ENCODE data around the gene BBS9.

GRCh38 chr7:33539198-33539597, 409.8 kb downstream of the BBS9 start:
- no peak for TF ChIP-seq YY1 (IDR thresholded peaks at IDR 0.05)
- TF ChIP-seq EGR1 (IDR thresholded peaks at IDR 0.05; ENCODE audit: low read depth in 2 of 2) = no peak
- TF ChIP-seq CTCF (IDR thresholded peaks at IDR 0.05; ENCODE audit: low read depth, low read length, missing input control) = no peak
- no peak for TF ChIP-seq REST (IDR thresholded peaks at IDR 0.05)
- no peak for TF ChIP-seq JUND (IDR thresholded peaks at IDR 0.05)
- no peak for TF ChIP-seq ZBTB33 (IDR thresholded peaks at IDR 0.05)
- TF ChIP-seq RAD21 (IDR thresholded peaks at IDR 0.05) = no peak
- no peak for TF ChIP-seq SP1 (IDR thresholded peaks at IDR 0.05)
- TF ChIP-seq HNF4A (conservative IDR thresholded peaks at IDR 0.05) = no peak
- no peak for TF ChIP-seq MAX (IDR thresholded peaks at IDR 0.05)
- TF ChIP-seq TAF1 (conservative IDR thresholded peaks at IDR 0.05) = no peak
- TF ChIP-seq RXRA (IDR thresholded peaks at IDR 0.05) = no peak
- no peak for TF ChIP-seq ATF3 (IDR thresholded peaks at IDR 0.05)
- no peak for TF ChIP-seq HNF4G (IDR thresholded peaks at IDR 0.05)
